GM12878 (cell line): ENCODE results near the gene UST. TPM values are rescaled to one million over a fixed set of nuclear protein-coding genes. Genes with fewer than 3 reads are reported as not detected.

Experiments
- ATAC-seq: fragments of 200-7000 bp; cut with Tn5 transposase; 3 replicates; pipeline ENCODE4 v1.9.1; 2020; ENCODE audit warnings: mild to moderate bottlenecking, moderate library complexity
- BruUV-seq: library from RNA; stranded (reverse); fragments of 400-500 nt; replicated peaks from 2 replicates; lab custom pipeline; 2021; lab: Mats Ljungman, UMichigan
- CTCF ChIA-PET: fragments of 300-600 bp; sonication (Branson Sonifier 250); formaldehyde crosslinking; extraction: SDS; loops from one replicate; lab custom pipeline; 2021; ENCODE audit warnings: inconsistent platforms; lab: Yijun Ruan, JAX
- POLR2A ChIA-PET: fragments of 350-600 bp; formaldehyde crosslinking; extraction: SDS; loops from one replicate; lab custom pipeline; 2021; ENCODE audit warnings: inconsistent platforms; lab: Charles Lee
- RAD21 ChIA-PET: fragments of 300-600 bp; sonication (Branson Sonifier 250); formaldehyde crosslinking; loops from one replicate; lab custom pipeline; 2023; ENCODE audit warnings: antibody characterized with exemption; ENCODE audit not compliant: unreplicated experiment; lab: Charles Lee
- SMC1A ChIA-PET: fragments of 300-600 bp; sonication (Branson Sonifier 250); formaldehyde crosslinking; loops from one replicate; lab custom pipeline; 2023; ENCODE audit not compliant: unreplicated experiment, uncharacterized antibody; lab: Charles Lee
- DNase-seq: peaks from one replicate; pipeline ENCODE4 v3.0.0-alpha.2; 2011; ENCODE audit warnings: low read depth, low spot score
- FAIRE-seq: peaks from 3 replicates; lab custom pipeline; 2011; peaks lifted over from hg19 to GRCh38; lab: Jason Lieb, UNC
- H2AFZ ChIP-seq: 2 replicates; pipeline ENCODE4 v1.6.0; 2011; ENCODE audit warnings: low read depth, low read length, control low read depth; ENCODE audit not compliant: control insufficient read depth
- H3K27ac ChIP-seq: 2 replicates; pipeline ENCODE4 v1.5.1; 2011; ENCODE audit warnings: control low read depth; ENCODE audit not compliant: control insufficient read depth, insufficient read depth
- H3K27me3 ChIP-seq, 2 experiments: replicated peaks in 1 of 2; 2 replicates each; pipeline versions ENCODE4 v1.6.0 to v1.6.1; 2011; ENCODE audit warnings: low read length in 1 of 2; ENCODE audit not compliant: control insufficient read depth in 2 of 2, insufficient read depth in 2 of 2
- H3K36me3 ChIP-seq, 2 experiments: 2 replicates each; pipeline ENCODE4 v1.5.1; 2011; ENCODE audit warnings: low read length in 1 of 2; ENCODE audit not compliant: control insufficient read depth in 2 of 2, insufficient read depth in 2 of 2
- H3K4me1 ChIP-seq: 2 replicates; pipeline ENCODE4 v1.6.1; 2011; ENCODE audit warnings: mild to moderate bottlenecking, low read length, moderate library complexity, mixed read lengths; ENCODE audit not compliant: control insufficient read depth, insufficient read depth
- H3K4me2 ChIP-seq: 2 replicates; pipeline ENCODE4 v1.6.0; 2011; ENCODE audit warnings: control low read depth; ENCODE audit not compliant: control insufficient read depth, insufficient read depth
- H3K4me3 ChIP-seq: fragments of 200-600 bp; sonication (generic); 2 replicates; pipeline ENCODE4 v1.5.1; 2016
- H3K79me2 ChIP-seq: 2 replicates; pipeline ENCODE4 v1.6.0; 2011; ENCODE audit warnings: low read length; ENCODE audit not compliant: control insufficient read depth, insufficient read depth
- H3K9ac ChIP-seq: 2 replicates; pipeline ENCODE4 v1.8.0; 2011; ENCODE audit warnings: low read length, control low read depth, mixed read lengths; ENCODE audit not compliant: control insufficient read depth, insufficient read depth
- H3K9me3 ChIP-seq: replicated peaks from 3 replicates; pipeline ENCODE4 v1.5.1; 2011; ENCODE audit warnings: mild to moderate bottlenecking, low read length; ENCODE audit not compliant: control insufficient read depth, insufficient read depth
- H4K20me1 ChIP-seq: 2 replicates; pipeline ENCODE4 v1.6.0; 2011; ENCODE audit not compliant: control insufficient read depth, insufficient read depth
- BACH1 ChIP-seq: fragments of 450-650 bp; IDR thresholded peaks from 2 replicates; pipeline ENCODE4 v1.6.1; 2017; ENCODE audit warnings: mild to moderate bottlenecking, borderline replicate concordance
- CEBPB ChIP-seq, 2 experiments: fragments of 150-350 bp in 1 of 2; IDR thresholded peaks; 2 replicates each; pipeline ENCODE4 v1.6.1; 2012 to 2014; ENCODE audit warnings: low read depth in 2 of 2, low read length in 2 of 2, borderline replicate concordance in 1 of 2, inconsistent platforms in 1 of 2
- MLLT1 ChIP-seq: fragments of 450-650 bp; IDR thresholded peaks from 2 replicates; pipeline ENCODE4 v1.6.1; 2016; ENCODE audit warnings: mild to moderate bottlenecking
- NBN ChIP-seq: fragments of 450-650 bp; IDR thresholded peaks from 2 replicates; pipeline ENCODE4 v1.6.1; 2016
- NFIC ChIP-seq: IDR thresholded peaks from 2 replicates; pipeline ENCODE4 v1.6.1; 2012; ENCODE audit warnings: low read depth, mild to moderate bottlenecking, inconsistent platforms, low read length, moderate library complexity
- SMAD1 ChIP-seq: fragments of 450-650 bp; IDR thresholded peaks from 2 replicates; pipeline ENCODE4 v1.6.1; 2018; ENCODE audit warnings: mild to moderate bottlenecking, low read depth; ENCODE audit not compliant: partially characterized antibody
- SMC3 ChIP-seq: IDR thresholded peaks from 2 replicates; pipeline ENCODE4 v1.6.1; 2011; ENCODE audit warnings: low read length, improper control_type of control experiment, borderline replicate concordance
- SREBF2 ChIP-seq: IDR thresholded peaks from 2 replicates; pipeline ENCODE4 v1.6.1; 2012; ENCODE audit warnings: mild to moderate bottlenecking, low read length
- ZNF24 ChIP-seq: fragments of 450-650 bp; IDR thresholded peaks from 2 replicates; pipeline ENCODE4 v1.6.1; 2017; ENCODE audit warnings: antibody characterized with exemption, mild to moderate bottlenecking
- WGBS: methylation state at CpG from one replicate; pipeline ENCODE4 v1.1.6; 2016; ENCODE audit warnings: low lambda C conversion rate; ENCODE audit not compliant: insufficient replicate concordance, insufficient coverage; ENCODE audit errors: missing lambda C conversion rate; 5-methylcytosine and 5-hydroxymethylcytosine counted together
- in situ Hi-C: fragments of 300-500 bp; cut with MboI; formaldehyde crosslinking; loops from 9 replicates; pipeline ENCODE4 v1.14.3; 2018; ENCODE audit warnings: mixed read lengths
- intact Hi-C: fragments of 100-400 bp; cut with micrococcal nuclease; formaldehyde crosslinking; loops from one replicate; pipeline ENCODE4 v1.14.2; 2022; ENCODE audit not compliant: unreplicated experiment
- polyA plus RNA-seq, 11 experiments: library from polyadenylated mRNA; depleted of rRNA in 4 of 11; unstranded in 6 of 11; stranded (reverse) in 5 of 11; fragments of >200 nt; fragmentation: Nextera tagmentation in 4 of 11; fragmentation: Illumina TruSeq in 1 of 11; extraction: Ambion mirVana in 4 of 11; extraction: Trizol in 1 of 11; gene quantifications; 1 replicate in 1 of 11; 2 replicates in 10 of 11; pipeline versions ENCODE4 v1.2.1 to v1.2.3, GENCODE V29; 2011 to 2016; ENCODE audit warnings: inconsistent platforms in 2 of 11, missing spikeins in 2 of 11, low read depth in 1 of 11
- total RNA-seq, 4 experiments: library from RNA; depleted of rRNA in 3 of 4; stranded (reverse); fragments of >200 nt in 3 of 4; fragmentation: Illumina TruSeq in 1 of 4; extraction: Trizol in 1 of 4; gene quantifications; 2 replicates each; pipeline versions ENCODE4 v1.2.1 to v1.2.3, GENCODE V29; 2013 to 2021
- TF ChIP-seq, protein P1 (sequence below): fragments of 450-650 bp; formaldehyde crosslinking; IDR thresholded peaks from 2 replicates; pipeline ENCODE4 v1.4.0; 2020; ENCODE audit warnings: mild to moderate bottlenecking, moderate library complexity

The UST gene
- total and polyA plus RNA-seq, 10 of the 15 experiments (the other 5 are each of a cell fraction or from before 2014, with no cell fraction given): 0.74 to 43.3 (median 2.2) TPM

DNA sequence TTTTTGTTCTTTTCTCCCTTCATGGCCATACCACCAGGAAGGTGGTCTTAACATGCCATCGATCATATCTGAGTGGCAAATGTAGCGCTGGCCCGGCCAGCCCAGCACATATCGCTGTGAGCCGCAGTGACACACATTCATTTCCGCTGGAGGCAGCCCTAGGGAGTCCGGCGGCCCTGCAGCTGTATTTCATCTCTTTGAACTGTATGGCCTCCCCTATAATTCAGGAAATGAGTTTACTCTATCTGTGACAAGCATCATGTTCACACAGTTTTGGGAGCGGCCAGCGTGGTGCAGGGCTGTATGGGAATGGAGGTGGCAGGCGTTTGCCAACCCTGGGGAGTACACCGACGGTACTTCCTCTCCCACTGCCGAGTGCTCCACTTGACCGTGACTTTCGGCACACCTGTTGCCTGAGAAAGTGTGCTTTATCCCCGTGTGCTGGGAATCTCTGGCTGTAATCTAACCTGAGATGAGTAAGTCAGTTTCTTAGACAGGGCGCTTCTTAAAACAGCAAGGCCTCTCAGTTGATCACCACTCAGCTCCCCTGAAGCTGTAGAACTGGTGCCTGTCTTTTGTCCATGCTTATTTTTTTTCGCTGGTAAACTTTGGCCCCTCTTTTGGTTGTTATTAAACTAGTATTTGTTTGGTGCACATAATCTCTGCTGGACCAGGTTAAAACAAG, 313.6 kb downstream of the UST start (continued):
- TF ChIP-seq SMAD1: peak; percentile 75
- TF ChIP-seq NFIC: no peak
- no peak for TF ChIP-seq CEBPB (IDR thresholded peaks at IDR 0.05; ENCODE audit: borderline replicate concordance in 1 of 2, low read depth in 2 of 2, low read length in 2 of 2)
- peak; percentile 79 for TF ChIP-seq ZNF24
- peak; percentile 92 for TF ChIP-seq MLLT1
- TF ChIP-seq NBN: peak; percentile 94

- H3K27ac ChIP-seq: peak overlapping the region; percentile 29
- H3K27me3 ChIP-seq: no peaks in the 10 kb centered on the region
- no peak overlapping the region for H3K4me2 ChIP-seq
- POLR2A ChIA-PET: interaction anchor here (1.3 to 14.3 kb wide), 7 partner anchors 9 to 134 kb away, joined by 3 to 298 read pairs (median 18); no protein-coding TSS in a partner anchor
- FAIRE-seq: no peak
- H3K9me3 ChIP-seq: no peaks in the 10 kb centered on the region
- no peaks in the 10 kb centered on the region for H3K79me2 ChIP-seq
- intact Hi-C loops (no loop called here), in situ Hi-C loops (no loop called here)
- H3K4me3 ChIP-seq: peak overlapping the region; percentile 11; the same call in 1 of the 2 replicates
- H3K9ac ChIP-seq: peak overlapping the region; percentile 5; the same call in 1 of the 2 replicates
- H4K20me1 ChIP-seq: no peaks in the 10 kb centered on the region
- ATAC-seq: no peak
- WGBS: 68% methylated on average over 12 of the region's 12 CpGs
- CTCF ChIA-PET: interaction anchor here (1.1 to 10.5 kb wide), 7 partner anchors 14 to 50 kb away, joined by 3 to 174 read pairs (median 6); no protein-coding TSS in a partner anchor
- DNase-seq: no peak
- H3K4me1 ChIP-seq: peaks cover 40% of the 10 kb centered on the region
- H2AFZ ChIP-seq: no peak overlapping the region
- RAD21 ChIA-PET: interaction anchor here (0.7 to 16.8 kb wide), 15 partner anchors 6 to 418 kb away, joined by 3 to 521 read pairs (median 5); no protein-coding TSS in a partner anchor
- SMC1A ChIA-PET: interaction anchor here (1.2 to 17.7 kb wide), 10 partner anchors 5 to 401 kb away, joined by 3 to 1060 read pairs (median 4); no protein-coding TSS in a partner anchor
- H3K36me3 ChIP-seq: no peaks in the 10 kb centered on the region
- BruUV-seq: no TSS peak
- 0 out of 2 replicates have a peak, but pooled peaks have one; percentile 16 for TF ChIP-seq BACH1
- no peak for TF ChIP-seq SREBF2
- TF ChIP-seq MLLT1: peak; percentile 6; the same call in 1 of the 2 replicates
- TF ChIP-seq, protein P1, sequence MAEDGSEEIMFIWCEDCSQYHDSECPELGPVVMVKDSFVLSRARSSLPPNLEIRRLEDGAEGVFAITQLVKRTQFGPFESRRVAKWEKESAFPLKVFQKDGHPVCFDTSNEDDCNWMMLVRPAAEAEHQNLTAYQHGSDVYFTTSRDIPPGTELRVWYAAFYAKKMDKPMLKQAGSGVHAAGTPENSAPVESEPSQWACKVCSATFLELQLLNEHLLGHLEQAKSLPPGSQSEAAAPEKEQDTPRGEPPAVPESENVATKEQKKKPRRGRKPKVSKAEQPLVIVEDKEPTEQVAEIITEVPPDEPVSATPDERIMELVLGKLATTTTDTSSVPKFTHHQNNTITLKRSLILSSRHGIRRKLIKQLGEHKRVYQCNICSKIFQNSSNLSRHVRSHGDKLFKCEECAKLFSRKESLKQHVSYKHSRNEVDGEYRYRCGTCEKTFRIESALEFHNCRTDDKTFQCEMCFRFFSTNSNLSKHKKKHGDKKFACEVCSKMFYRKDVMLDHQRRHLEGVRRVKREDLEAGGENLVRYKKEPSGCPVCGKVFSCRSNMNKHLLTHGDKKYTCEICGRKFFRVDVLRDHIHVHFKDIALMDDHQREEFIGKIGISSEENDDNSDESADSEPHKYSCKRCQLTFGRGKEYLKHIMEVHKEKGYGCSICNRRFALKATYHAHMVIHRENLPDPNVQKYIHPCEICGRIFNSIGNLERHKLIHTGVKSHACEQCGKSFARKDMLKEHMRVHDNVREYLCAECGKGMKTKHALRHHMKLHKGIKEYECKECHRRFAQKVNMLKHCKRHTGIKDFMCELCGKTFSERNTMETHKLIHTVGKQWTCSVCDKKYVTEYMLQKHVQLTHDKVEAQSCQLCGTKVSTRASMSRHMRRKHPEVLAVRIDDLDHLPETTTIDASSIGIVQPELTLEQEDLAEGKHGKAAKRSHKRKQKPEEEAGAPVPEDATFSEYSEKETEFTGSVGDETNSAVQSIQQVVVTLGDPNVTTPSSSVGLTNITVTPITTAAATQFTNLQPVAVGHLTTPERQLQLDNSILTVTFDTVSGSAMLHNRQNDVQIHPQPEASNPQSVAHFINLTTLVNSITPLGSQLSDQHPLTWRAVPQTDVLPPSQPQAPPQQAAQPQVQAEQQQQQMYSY (CRISPR knock-in tag): peak; percentile 26; the same call in 1 of the 2 replicates
- no peak for TF ChIP-seq SMC3
These were observed 314.3 kb downstream of the UST start for GRCh38 chr6:149060985-149061760.
